ENCODE results near the gene KIF7.
A peak's percentile ranks its signal among the peaks of the same experiment; 100 is the strongest.

KIF7 gene

DNA sequence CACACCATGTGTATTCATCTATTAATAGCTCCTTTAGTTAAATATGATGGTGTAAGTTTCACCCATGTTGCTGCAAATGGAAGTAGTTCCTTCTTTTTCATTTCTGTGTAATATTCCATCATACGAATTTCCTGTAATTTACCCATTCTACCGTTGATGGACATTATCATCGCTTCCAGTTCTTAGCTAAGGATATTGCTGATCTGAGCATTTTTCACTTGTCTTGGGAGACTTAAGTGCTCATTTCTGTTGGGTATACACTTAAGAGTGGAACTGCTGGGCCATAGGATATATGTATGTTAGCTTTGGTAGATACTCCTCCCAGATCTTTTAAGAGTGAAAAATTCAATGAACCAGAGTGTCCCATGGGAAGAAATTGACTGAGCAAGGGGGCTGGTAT lies 12.9 kb upstream of the KIF7 start:
- DNase-seq = no peak

- no peak for DNase-seq
These were observed 12.4 kb upstream of the KIF7 start for GRCh38 chr15:89667706-89667960.

- no peak for DNase-seq
These were observed 11.8 kb upstream of the KIF7 start for GRCh38 chr15:89666858-89667705.

GRCh38 chr15:89666184-89666857 lies 11.1 kb upstream of the KIF7 start:
- no peak for DNase-seq

GRCh38 chr15:89665449-89666181 lies 10.3 kb upstream of the KIF7 start:
- peak; percentile 15 for DNase-seq

- no peak for DNase-seq
These were observed 9.4 kb upstream of the KIF7 start for GRCh38 chr15:89664441-89665350.

DNA sequence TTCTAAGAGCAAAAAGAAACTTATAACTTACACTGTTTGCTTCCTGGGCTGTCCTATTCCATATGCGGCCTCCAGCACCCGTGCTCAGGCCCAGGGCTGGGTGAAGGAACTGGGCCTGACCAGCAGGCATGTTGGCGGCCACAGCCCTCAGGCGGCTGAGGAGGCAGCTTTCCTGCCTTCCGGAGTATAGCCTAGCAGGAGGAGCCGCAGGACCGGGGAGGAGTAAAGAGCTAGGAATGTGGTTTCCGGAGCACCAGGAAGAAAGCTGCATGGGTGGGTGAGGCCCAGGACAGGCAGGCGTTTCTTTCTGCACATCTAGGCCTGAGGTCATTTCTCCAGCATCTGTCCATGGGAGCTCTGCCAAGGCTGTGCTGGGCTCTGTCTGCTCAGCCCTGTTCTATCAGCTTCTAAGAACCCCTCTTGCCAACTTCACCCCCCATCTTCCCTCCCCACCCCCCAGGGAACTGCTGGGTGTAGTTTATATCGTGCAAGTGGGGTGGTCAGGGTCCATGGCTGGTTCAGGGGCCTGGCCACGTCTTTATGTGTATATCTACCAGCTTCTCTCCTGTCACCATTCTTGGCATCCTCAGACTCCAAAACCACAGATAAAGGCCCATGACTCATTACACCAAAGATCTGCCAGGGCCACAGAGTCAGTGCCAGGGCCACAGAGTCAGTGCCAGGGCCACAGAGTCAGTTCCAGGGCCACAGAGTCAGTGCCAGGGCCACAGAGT lies 7.8 kb upstream of the KIF7 start:
- DNase-seq = no peak

DNA sequence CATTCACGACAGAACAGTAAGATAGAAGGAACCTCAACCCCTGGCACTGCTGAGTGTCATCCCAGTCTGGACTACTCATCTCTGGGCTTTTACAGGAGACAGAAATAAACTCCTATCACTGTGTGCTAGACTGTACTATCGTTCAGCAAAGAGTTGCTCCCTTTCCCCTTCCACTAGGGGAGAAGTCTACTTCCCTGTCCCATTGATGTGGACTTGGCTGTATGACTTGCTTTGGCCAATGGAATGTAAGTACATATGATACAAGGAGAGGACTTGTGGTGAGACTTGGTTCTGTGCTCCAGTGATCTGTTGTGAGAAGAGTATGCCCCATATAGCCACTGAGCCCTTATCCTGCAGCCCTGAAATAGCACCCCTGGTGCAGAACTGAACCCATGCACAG lies 5.3 kb upstream of the KIF7 start:
- DNase-seq = no peak

GRCh38 chr15:89659295-89659694 lies 4.0 kb upstream of the KIF7 start:
- no peak for DNase-seq

DNA sequence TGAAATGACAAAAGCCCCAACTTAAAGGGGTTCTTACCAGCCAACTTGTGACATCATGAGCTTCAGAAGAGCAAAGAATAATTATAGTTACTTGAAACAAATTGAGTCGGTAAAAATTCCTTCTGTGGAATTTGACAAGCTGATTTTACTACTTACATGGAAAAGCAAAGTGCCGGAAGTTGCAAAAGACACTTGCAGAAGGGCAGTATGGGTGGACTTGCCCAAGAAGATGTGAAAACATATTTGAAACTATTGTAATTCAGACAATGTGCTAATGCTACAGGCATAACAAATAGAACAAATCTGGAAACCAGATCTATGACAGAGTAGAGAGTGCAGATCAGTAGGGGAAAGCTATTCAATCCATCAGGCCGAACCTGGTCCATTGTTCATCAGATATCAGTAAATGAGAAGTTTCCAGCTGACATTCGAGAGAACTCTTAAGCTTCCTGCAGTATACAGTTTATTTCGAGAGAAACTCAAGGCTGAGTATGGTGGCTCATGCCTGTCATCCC lies 2.5 kb upstream of the KIF7 start:
- no peak for DNase-seq

GRCh38 chr15:89656116-89656815 lies 999 bp upstream of the KIF7 start:
- DNase-seq = no peak

GRCh38 chr15:89654301-89654761 lies 936 bp downstream of the KIF7 start:
- DNase-seq = no peak

DNA sequence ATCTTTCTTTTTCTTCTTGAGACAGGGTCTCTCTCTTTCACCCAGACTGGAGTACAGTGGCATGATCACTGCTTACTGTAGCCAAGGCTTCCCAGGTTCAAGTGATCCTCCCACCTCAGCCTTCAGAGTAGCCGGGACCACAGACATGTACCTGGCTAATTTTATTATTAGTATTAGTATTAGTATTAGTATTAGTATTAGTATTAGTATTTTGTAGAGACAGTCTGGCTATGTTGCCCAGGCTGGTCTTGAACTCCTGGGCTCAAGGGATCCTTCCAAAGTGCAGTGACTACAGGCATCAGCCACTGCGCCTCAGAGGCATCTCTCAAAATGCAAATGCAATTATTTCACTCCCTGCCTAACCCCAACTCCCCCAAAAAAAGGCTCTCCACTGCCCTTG lies 1.7 kb downstream of the KIF7 start:
- DNase-seq = no peak

DNA sequence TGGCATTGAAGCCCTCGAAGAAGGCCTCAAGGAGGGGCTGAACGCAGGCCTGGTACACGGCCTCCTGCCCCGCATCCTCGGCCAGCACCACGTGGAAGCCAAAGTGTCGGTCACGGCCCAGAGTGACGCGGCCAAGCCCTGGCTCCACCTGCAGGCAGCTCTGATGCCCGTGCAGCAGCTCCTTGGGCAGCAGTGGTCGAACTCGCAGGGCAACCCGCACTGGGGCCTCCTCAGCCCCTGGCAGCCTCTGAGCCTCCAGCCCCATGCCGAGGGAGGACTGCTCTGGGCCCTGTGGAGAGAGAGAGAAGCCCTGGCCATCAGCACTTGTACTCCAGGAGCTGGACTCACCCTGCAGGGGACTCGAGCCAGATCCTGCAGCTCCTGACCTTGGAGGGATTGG lies 2.6 kb downstream of the KIF7 start:
- DNase-seq = no peak

GRCh38 chr15:89652131-89652530 lies 3.1 kb downstream of the KIF7 start:
- DNase-seq = no peak

DNA sequence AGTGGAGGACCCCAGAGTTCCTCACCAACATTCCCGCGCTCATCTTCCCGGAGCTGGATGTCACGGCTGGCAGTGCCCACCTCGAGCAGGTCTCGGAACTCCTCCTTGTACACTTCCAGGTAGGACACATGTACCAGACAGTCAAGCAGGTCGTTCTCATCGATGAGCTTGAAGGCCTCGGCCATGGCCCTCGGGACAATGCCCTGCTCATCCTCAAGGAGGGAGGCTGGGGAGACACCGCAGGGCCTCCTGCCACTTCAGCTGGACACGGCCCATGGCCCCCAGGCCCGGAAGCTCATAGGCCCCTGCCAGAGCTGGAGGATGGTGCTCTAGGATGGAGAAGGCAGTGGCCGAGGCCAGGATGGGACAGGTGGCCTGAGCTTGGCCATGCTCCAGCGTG lies 5.6 kb downstream of the KIF7 start:
- no peak for DNase-seq

DNA sequence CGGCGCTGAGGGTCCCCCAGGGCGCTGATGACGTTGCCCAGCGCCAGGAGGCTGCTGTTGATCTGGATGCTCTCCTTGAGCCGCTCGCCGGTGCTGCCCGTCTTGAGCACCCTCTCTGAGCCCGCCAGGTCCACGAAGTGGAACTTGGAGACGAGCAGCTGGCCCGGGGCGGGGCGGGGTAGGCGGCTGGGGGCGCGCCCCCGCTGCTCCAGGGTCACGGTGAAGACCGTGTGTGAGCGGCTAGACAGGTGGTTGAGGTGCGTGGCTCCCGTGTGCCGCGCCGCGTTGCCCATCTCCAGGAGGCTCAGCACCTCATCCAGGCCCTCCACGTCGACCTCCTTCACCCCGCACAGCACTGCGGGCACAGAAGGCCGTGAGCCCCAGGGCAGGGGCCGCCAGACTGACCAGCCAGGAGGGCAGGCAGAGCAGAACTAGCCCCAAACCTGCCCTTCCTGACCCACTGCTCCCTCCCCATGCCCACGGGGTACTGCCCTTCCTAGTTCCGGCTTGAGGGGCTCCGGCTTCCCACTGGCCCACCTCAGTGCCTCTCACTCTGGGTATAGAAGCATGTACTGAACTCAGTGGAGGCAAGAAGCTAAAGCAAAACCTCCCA lies 6.1 kb downstream of the KIF7 start:
- DNase-seq = no peak

DNA sequence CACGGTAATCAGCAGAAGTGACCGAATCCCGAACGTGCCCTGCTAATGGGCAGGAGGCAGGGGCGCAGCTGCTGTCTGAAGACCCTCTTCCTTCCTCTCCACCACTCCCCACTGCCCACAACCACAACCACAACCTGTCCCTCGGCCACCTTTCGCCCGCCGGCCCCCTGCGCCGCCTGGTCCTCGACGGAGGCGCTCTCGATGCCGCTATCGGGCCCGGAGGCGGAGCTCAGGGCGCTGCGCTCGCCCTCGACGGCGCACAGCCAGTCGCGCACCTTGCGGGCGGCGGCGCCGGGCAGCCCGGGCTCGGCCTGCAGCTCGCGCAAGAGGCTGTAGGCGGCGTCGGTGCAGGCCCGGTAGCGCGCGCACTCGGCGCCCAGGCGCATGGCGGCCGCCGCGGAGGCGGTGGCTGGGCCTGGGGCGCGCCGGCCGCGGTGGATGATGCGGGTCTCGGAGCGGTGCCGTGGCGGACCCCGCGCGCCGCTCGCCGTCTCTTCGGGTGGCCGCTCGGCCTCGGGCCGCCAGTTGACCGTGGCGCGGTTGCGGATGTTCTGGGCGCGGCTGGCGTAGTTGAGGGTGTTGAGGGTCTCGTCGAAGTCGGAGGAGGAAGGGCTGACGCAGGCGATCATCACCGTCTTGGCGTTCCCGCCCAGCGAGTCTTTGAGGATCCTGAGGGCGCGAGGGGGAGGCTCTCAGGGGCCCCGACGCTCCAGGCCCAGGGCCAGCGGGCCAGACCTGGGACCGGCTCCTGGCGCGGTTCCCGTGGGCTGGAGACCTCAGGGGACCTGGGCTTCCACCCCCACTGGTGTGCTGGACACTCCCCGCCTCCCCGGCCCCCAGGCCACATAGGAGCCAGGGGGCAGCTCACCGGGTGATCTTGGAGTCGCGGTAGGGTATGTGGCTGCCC lies 6.9 kb downstream of the KIF7 start:
- DNase-seq = no peak

DNA sequence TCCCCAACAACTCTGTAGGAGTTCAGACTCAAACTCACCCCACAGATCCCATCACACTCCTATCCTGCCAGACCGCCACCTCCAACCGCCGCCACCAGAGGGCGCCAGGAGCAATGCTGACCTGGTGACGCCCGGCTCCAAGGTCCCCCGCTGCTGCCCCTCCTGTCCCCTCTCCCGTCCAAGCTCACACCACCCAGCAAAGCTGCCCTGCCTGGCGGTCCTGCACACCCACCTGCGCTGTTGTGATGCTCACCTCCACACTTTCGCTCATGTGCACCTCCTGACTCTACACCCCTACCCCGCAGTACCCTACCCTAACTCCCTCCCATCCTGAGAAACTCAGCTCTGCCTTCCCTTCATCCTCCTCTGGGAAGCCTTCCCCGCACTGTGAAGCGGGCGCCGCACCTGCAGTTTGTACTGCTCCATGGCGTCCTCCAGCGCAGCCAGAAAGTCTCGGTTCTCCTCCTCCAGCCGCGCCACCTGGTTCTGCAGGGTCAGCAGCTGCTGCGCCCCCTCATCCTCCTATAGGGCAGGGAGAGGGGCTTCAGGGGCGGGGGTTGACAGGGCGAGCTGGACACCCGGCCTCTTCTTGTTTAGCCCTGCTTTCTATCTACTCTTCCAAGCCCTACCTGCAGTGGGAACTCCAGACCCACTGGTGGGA lies 7.9 kb downstream of the KIF7 start:
- DNase-seq = peak; percentile 61

Measured in activated CD4-positive, alpha-beta T cell treated with anti-CD3 and anti-CD28 coated beads, Interleukin-2, amount 50 U/mL, for 16 hours (primary cell).